Breast epithelium (tissue), 3 donors: Measurements from ENCODE around the gene SMAD7.

Experiments used
- CTCF ChIP-seq, 3 donors: fragments of 450-650 bp; IDR thresholded peaks; one replicate each; pipeline ENCODE4 v1.5.1; 2016 to 2017; ENCODE audit warnings: antibody characterized with exemption in 3 of 3, mild to moderate bottlenecking in 3 of 3, moderate library complexity in 3 of 3
- POLR2AphosphoS5 ChIP-seq, 3 donors: sonication (generic); formaldehyde crosslinking; IDR thresholded peaks; one replicate each; pipeline ENCODE4 v1.6.1; 2017; ENCODE audit warnings: antibody characterized with exemption in 3 of 3

- TF ChIP-seq CTCF (IDR thresholded peaks at IDR 0.05), result no peak
- TF ChIP-seq POLR2AphosphoS5 (IDR thresholded peaks at IDR 0.05), result no peak
These were observed 4.9 kb downstream of the SMAD7 start for GRCh38 chr18:48945953-48946217.
